AG08396 (cell line): Measurements from ENCODE around the gene LRRC28.

Experiments used
- DNase-seq: peaks from one replicate; pipeline ENCODE4 v3.0.0; 2012; ENCODE audit warnings: low spot score, mixed read lengths

LRRC28 gene

DNA sequence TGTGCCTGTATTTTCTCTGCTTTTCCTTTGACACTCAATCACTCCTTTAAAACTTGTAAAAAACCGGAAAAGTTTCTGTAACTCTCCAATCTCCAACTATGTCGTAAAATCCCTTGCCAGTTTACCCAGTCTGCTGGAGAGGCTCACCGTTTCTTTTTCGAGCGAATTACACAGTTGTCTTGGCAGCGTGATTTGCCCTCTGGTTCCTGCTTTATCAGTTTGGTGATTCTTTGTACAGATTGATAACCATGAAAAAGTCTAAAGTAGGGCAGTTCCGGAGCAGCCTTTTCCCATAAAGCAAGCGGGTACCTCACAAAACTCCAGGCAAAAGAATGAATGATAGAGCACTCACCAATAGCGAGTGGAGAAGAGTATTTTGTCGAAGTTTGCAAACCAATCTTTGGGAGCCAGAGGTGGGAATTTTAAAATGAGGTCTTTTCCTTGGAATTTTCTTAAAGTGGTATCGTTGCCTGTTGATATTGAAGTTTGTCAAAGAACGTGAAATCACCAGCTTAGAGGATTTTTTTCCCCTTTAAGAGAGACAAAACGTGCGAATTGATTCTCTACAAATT lies 1.9 kb upstream of the LRRC28 start, which contains the start of gene TTC23:
Gene TTC23, minus strand, starts transcription at position 312 of the 572 bp plus-strand sequence. CDS start 20,869 bp downstream, outside the sequence.
- DNase-seq: peak; percentile 81

DNA sequence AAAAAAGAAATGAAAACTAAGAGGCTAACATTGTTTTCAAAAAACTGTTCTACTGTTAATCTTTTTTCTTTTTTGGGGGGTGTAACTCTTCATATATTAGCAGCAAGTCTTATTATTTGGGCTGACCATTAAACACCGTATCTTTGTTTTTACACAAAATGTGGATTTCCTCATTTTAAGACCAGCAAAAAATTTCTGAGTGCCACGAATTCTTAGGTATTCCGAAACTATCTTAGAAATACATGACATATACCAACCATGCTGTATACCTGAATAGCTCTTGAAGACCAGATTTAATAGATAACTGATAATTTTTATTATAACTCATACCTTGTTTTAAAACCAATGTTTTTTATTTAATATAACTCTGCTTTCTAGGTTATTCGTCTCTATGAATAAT lies 1.3 kb upstream of the LRRC28 start:
- no peak for DNase-seq

- no peak for DNase-seq
Observed at GRCh38 chr15:99250494-99250856, 806 bp upstream of the LRRC28 start.

GRCh38 chr15:99252326-99252725 lies 1.0 kb downstream of the LRRC28 start:
- no peak for DNase-seq

DNA sequence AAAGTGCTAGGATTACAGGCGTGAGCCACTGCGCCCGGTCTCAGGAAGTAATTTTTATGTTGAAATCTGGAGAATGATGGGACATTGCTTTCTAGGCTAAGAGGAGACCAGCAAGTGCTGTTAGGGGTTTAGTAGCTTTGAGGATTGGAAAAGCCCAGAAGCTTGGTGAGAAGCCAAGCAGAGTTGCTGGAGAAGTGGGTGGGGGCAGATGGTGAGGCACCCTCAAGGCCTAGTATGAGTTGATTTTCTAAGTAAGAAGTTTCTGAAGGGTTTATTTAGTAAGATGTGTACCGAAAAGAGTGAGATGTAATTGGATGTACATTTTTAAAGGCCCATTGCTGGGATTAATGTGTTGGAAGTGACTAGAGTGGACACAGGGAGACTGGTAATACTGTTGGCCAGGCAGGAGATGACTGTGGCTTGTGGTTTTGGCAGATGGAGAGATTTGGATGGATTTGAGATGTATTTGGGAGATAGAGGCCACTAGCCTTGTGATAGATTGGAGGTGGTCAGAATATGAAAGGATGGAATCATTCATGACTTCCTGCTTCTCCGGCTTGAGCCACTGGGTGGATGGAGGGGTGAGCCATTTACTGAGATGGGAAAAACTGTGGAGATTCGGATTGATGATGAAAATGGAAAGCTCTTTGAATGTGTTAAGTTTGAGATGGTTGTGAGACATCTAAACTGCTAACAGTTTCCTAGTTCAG lies 2.3 kb downstream of the LRRC28 start:
- peak; percentile 50 for DNase-seq

DNA sequence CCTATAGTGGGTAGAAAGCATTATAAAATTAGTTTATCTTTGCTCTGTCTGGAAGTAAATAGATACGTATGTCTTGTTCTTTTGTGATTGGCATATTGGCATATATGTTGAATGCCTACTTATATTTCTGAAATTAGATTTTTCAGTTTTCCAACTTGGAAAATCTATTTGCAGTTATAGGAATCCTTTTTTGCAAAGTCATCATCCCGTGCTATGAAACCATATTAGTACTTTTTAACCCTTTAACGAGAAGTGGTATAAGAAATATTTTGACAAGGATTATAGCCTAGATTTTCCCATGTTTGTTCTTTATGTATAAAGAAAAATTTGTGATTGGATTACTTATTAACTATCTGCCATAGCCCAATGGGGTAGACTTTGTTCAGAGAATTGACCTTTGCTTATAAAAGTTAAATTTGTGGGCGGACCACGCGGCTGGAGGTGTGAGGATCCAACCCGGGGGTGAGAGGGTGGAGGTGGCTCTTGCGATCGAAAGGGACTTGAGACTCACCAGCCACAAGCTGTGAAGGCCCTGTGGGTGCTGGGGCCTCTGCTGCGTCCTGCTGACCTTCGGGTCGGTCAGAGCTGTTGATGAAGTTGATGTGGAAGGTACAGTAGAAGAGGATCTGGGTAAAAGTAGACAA lies 5.9 kb downstream of the LRRC28 start:
- DNase-seq: no peak

DNA sequence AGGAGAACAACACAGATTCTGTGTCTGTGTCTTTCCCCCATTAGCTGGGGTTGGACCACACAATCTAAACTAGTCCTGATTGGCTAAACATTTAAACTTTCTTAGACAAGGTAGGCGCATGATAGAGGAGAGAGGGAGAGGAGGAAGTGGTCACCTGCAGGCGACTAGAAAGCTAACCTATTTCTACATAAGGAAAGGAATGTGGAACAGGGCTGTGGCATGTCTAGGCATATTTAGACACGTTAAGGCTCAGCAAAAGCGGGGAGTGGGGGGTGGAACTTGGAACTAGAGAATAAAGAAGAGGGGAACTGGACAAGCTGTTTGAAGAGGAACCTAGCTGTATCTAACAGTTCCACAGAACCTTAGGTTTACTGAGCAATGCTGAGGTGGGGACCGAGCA lies 12.8 kb downstream of the LRRC28 start:
- DNase-seq: no peak

DNA sequence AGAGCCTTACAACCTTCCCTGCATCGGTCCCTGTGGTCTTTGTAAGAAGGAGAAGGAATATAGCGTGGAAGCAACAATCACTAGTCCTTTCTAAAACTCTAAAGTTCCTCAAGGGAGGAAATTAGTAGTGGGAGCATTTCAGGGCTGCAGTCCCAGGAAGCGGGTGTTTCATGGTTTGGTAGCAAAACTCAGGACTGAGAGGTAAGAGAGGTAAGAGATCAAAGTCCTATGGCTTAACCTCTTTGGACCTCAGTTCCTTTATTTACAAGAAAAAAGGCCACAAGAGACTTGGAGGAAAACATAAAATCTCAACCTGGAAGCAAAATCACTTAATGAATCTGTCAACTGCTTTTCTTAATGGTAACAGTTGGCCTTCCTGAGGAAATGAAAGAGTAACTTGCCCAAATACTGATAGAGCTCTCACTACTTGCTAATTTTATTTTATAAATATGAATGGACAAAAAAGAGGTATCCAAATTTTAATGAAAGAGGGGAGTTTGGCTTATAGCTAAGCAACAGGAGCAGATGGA lies 14.3 kb downstream of the LRRC28 start:
- no peak for DNase-seq

- no peak for DNase-seq
Observed at GRCh38 chr15:99267957-99268356, 16.7 kb downstream of the LRRC28 start.

DNA sequence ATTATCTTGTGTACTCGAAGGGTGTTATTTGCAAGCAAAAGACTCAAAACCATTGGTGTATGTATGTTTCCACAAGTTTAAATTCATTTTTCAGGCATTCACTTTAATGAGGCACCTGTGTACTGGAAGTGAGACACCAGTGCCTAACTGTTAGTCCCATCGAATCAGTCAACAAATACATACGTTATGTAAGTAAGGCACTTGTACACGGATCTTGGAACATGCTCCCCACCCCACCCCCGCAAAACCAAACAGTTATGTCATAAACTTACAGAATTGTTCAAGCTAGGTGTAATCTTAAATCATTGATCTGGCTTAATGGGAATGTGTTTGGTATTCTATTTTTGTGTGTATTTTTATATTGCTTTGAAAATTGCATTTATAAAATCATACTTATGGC lies 17.1 kb downstream of the LRRC28 start:
- no peak for DNase-seq

GRCh38 chr15:99273801-99274200 lies 22.5 kb downstream of the LRRC28 start:
- DNase-seq: no peak

GRCh38 chr15:99275061-99275460 lies 23.8 kb downstream of the LRRC28 start:
- no peak for DNase-seq

DNA sequence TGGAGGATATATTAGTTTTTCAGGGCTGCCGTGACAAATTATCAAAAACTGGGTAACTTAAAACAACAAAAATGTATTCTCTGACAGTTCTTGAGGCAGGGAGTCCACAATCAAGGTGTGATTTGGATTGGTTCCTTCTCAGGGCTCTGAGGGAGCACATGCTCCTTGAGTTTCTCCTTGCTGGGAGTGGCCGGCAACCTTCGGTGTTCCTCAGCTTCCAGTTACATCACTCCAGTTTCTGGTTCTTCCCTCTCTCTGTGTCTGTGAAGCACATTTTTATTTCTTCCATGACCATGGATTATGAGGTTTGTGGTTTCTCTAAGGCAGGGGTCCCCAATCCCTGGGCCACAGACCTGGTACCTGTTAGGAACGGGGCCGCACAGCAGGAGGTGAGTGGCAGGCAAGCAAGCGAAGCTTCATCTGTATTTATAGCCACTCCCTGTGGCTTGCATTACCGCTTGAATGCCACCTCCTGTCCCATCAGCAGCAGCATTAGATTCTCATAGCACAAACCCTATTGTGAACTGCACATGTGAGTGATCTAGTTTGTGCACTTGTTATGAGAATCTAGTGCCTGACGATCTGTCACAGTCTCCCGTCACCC lies 24.3 kb downstream of the LRRC28 start:
- no peak for DNase-seq

GRCh38 chr15:99279290-99279689 lies 28.0 kb downstream of the LRRC28 start:
- no peak for DNase-seq

DNA sequence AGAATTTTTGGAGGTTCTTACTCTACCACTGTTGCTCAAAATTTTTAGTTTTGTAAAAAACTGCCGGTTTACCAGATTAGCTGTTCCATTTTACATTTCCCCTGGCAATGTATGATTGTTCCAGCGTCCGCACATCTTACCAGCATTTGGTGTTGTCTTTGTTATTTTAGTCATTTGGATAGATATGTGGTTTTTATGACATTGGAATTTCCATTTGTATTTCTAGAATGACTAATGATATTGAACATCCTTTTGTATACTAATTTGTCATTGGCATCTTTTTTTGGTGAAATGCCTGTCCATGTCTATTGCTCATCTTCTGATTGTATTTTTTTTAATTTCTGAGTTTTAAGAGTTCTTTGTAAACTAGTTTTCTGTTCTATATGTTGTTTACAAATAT lies 28.5 kb downstream of the LRRC28 start:
- no peak for DNase-seq

- DNase-seq: no peak
Observed at GRCh38 chr15:99282121-99282520, 30.8 kb downstream of the LRRC28 start.

DNA sequence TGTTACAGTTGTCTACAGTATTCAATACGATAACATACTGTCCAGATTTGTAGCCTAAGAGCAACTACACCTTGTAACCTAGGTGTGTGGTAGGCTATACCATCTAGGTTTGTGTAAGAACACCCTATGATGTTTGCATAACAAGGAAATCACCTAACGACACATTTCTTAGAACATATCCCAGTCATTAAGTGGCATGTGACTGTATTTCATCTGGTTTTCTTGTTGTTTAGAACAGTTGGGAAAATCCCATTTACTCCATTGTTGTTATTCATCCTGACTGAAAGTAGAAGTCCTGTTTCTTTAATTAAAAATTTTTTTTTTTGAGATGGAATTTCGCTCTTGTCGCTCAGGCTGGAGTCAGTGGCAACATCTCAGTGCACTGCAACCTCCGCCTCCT lies 31.3 kb downstream of the LRRC28 start:
- no peak for DNase-seq

- DNase-seq: no peak
Observed at GRCh38 chr15:99283717-99284116, 32.4 kb downstream of the LRRC28 start.

DNA sequence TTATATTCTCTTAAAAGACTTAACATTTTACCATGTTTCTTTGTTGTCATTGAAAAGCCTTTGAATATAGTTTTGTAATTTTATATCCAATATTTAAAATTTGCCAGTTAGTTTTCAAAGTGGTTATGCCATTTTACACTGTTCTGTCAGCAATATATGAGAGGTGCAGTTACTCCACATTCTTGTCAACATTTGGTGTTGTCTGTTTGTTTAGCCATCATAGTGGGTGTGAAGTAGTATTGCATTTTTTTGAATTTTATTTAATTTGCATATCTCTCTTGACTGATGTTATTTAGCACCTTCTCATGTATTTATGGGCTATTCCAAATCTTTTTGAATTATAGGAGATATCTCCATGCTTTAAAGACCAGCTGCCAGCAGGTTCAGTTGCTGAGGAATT lies 40.4 kb downstream of the LRRC28 start:
- no peak for DNase-seq

DNA sequence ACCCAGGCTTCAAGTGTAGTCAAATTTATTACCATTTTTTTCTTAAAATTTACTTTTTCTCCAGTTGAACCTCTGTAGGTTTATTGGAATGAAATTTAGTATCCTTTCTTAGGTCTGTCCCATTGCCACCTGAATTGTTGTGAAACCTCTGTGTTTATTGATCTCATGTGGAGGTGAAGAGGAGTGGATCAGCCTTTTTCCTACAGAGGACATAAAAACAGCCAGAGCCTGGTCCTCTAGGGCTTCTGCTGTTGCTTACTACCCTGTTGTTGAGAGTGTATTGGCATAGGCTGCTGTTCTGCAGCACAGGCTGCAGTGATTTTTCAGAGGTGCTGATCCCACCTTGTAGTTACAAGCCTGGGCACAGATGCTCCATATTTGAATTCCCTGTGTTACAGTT lies 44.6 kb downstream of the LRRC28 start:
- no peak for DNase-seq

- peak; percentile 9 for DNase-seq
Observed at GRCh38 chr15:99296386-99296785, 45.1 kb downstream of the LRRC28 start.

- no peak for DNase-seq
Observed at GRCh38 chr15:99303907-99304306, 52.6 kb downstream of the LRRC28 start.
